Astrocyte (in vitro differentiated cells and primary cell): ENCODE results near the gene ATAD5. TPM values are rescaled to one million over a fixed set of nuclear protein-coding genes. Genes with fewer than 3 reads are reported as not detected.

Experiments used
- DNase-seq: peaks from one replicate; pipeline ENCODE4 v3.0.0-alpha.2; 2010; ENCODE audit warnings: low read depth
- FAIRE-seq: peaks from 2 replicates; lab custom pipeline; 2011; peaks lifted over from hg19 to GRCh38; lab: Jason Lieb, UNC
- H2AFZ ChIP-seq: 2 replicates; pipeline ENCODE4 v1.6.0; 2012; ENCODE audit warnings: low read depth, low read length, inconsistent platforms
- H3K27ac ChIP-seq: 2 replicates; pipeline ENCODE4 v1.5.1; 2011; ENCODE audit warnings: low read depth, low read length, inconsistent platforms
- H3K27me3 ChIP-seq: 2 replicates; pipeline ENCODE4 v1.6.0; 2011; ENCODE audit warnings: low read length, inconsistent platforms; ENCODE audit not compliant: insufficient read depth
- H3K36me3 ChIP-seq: 2 replicates; pipeline ENCODE4 v1.5.1; 2011; ENCODE audit warnings: low read length, inconsistent platforms; ENCODE audit not compliant: insufficient read depth
- H3K4me1 ChIP-seq: 2 replicates; pipeline ENCODE4 v1.5.1; 2011; ENCODE audit warnings: low read length, inconsistent platforms; ENCODE audit not compliant: insufficient read depth
- H3K4me2 ChIP-seq: 2 replicates; pipeline ENCODE4 v1.6.0; 2012; ENCODE audit warnings: low read length, inconsistent platforms
- H3K4me3 ChIP-seq: 2 replicates; pipeline ENCODE4 v1.5.1; 2011; ENCODE audit warnings: low read depth, mild to moderate bottlenecking, low read length, inconsistent platforms; ENCODE audit not compliant: insufficient read depth
- H3K79me2 ChIP-seq: 2 replicates; pipeline ENCODE4 v1.6.0; 2012; ENCODE audit warnings: mild to moderate bottlenecking, low read length, inconsistent platforms; ENCODE audit not compliant: insufficient read depth
- H3K9ac ChIP-seq: 2 replicates; pipeline ENCODE4 v1.6.0; 2012; ENCODE audit warnings: mild to moderate bottlenecking, low read length, inconsistent platforms
- H3K9me3 ChIP-seq: 2 replicates; pipeline ENCODE4 v1.5.1; 2012; ENCODE audit warnings: low read depth, mild to moderate bottlenecking, low read length, inconsistent platforms; ENCODE audit not compliant: insufficient read depth
- H4K20me1 ChIP-seq: 2 replicates; pipeline ENCODE4 v1.6.0; 2012; ENCODE audit warnings: low read length, inconsistent platforms; ENCODE audit not compliant: insufficient read depth
- H3K27ac Mint-ChIP-seq: one replicate; pipeline ENCODE4 v1.8.0; 2021; ENCODE audit warnings: mild to moderate bottlenecking, mixed read lengths; ENCODE audit not compliant: unreplicated experiment
- H3K27me3 Mint-ChIP-seq: one replicate; pipeline ENCODE4 v1.8.0; 2021; ENCODE audit warnings: low read depth, mixed read lengths; ENCODE audit not compliant: unreplicated experiment
- H3K36me3 Mint-ChIP-seq: one replicate; pipeline ENCODE4 v1.8.0; 2021; ENCODE audit warnings: low read depth, mixed read lengths; ENCODE audit not compliant: unreplicated experiment
- H3K4me1 Mint-ChIP-seq: one replicate; pipeline ENCODE4 v1.8.0; 2021; ENCODE audit warnings: low read depth, mixed read lengths; ENCODE audit not compliant: unreplicated experiment
- H3K4me3 Mint-ChIP-seq: one replicate; pipeline ENCODE4 v1.8.0; 2021; ENCODE audit warnings: mild to moderate bottlenecking, moderate library complexity, mixed read lengths; ENCODE audit not compliant: unreplicated experiment
- H3K9me3 Mint-ChIP-seq: one replicate; pipeline ENCODE4 v1.8.0; 2021; ENCODE audit warnings: mild to moderate bottlenecking, mixed read lengths; ENCODE audit not compliant: unreplicated experiment
- EZH2 ChIP-seq: IDR thresholded peaks from 2 replicates; pipeline ENCODE4 v1.6.1; 2012; ENCODE audit warnings: mild to moderate bottlenecking, low read length, inconsistent platforms; ENCODE audit not compliant: insufficient read depth
- total RNA-seq: library from RNA; stranded (reverse); gene quantifications from 2 replicates; pipeline ENCODE4 v1.2.1, GENCODE V29; 2021
- TF ChIP-seq, protein P1 (sequence below): IDR thresholded peaks from 2 replicates; pipeline ENCODE4 v1.5.1; 2011; ENCODE audit warnings: low read depth, mild to moderate bottlenecking, inconsistent platforms, low read length, moderate library complexity; ENCODE audit not compliant: insufficient read depth

Gene ATAD5
- total RNA-seq, 1 donor from 2014 or later, result 2.6 TPM

- H3K4me1 ChIP-seq, result no peaks in the 10 kb centered on the region
- H3K79me2 ChIP-seq, result peaks cover 15% of the 10 kb centered on the region
- Mint-ChIP-seq H3K36me3 (peaks cover 3% of the 10 kb centered on the region), H3K27ac (no peak overlapping the region), H3K9me3 (no peaks in the 10 kb centered on the region), H3K4me1 (no peaks in the 10 kb centered on the region), H3K4me3 (no peak overlapping the region), H3K27me3 (no peaks in the 10 kb centered on the region)
- H3K27ac ChIP-seq, result no peak overlapping the region
- H3K27me3 ChIP-seq, result no peaks in the 10 kb centered on the region
- no peak for TF ChIP-seq EZH2
- TF ChIP-seq, protein P1, sequence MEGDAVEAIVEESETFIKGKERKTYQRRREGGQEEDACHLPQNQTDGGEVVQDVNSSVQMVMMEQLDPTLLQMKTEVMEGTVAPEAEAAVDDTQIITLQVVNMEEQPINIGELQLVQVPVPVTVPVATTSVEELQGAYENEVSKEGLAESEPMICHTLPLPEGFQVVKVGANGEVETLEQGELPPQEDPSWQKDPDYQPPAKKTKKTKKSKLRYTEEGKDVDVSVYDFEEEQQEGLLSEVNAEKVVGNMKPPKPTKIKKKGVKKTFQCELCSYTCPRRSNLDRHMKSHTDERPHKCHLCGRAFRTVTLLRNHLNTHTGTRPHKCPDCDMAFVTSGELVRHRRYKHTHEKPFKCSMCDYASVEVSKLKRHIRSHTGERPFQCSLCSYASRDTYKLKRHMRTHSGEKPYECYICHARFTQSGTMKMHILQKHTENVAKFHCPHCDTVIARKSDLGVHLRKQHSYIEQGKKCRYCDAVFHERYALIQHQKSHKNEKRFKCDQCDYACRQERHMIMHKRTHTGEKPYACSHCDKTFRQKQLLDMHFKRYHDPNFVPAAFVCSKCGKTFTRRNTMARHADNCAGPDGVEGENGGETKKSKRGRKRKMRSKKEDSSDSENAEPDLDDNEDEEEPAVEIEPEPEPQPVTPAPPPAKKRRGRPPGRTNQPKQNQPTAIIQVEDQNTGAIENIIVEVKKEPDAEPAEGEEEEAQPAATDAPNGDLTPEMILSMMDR, result no peak
- H3K36me3 ChIP-seq, result peaks cover 4% of the 10 kb centered on the region
- H3K4me3 ChIP-seq, result no peak overlapping the region
- H2AFZ ChIP-seq, result no peak overlapping the region
- no peak for FAIRE-seq
- no peak for DNase-seq
- H3K9me3 ChIP-seq, result no peaks in the 10 kb centered on the region
- no peak overlapping the region for H3K4me2 ChIP-seq
- H4K20me1 ChIP-seq, result no peaks in the 10 kb centered on the region
- H3K9ac ChIP-seq, result no peak overlapping the region
Measured at GRCh38 chr17:30838202-30838807, 6.5 kb downstream of the ATAD5 start.

DNA sequence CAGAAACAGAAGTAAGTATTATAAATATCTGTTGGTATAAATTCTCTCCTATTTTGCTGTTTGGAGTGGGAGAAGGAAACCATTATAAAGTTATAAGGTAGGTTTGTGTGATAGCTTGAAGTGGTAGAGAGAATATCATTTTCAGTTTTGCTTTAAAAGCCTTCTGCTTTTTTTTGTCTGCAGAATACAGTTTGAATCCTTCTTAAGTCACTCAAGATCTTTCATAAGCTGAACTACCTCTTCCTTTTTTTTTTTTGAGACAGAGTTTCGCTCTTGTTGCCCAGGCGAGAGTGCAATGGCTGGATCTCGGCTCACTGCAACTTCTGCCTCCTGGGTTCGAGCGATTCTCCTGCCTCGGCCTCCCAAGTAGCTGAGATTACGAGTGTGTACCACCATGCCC, 9.0 kb downstream of the ATAD5 start:
- no peak for TF ChIP-seq EZH2
- TF ChIP-seq, protein P1, result no peak
- Histone ChIP-seq H3K79me2 (no peaks in the 10 kb centered on the region), H3K9ac (no peak overlapping the region), H3K4me2 (no peak overlapping the region), H3K9me3 (no peaks in the 10 kb centered on the region), H3K27ac (no peak overlapping the region), H3K36me3 (peaks cover 10% of the 10 kb centered on the region), H2AFZ (no peak overlapping the region), H3K4me3 (no peak overlapping the region), H3K4me1 (no peaks in the 10 kb centered on the region), H3K27me3 (no peaks in the 10 kb centered on the region), H4K20me1 (no peaks in the 10 kb centered on the region)
- no peak overlapping the region for H3K4me3 Mint-ChIP-seq
- peaks cover 3% of the 10 kb centered on the region for H3K36me3 Mint-ChIP-seq
- DNase-seq (no peak), FAIRE-seq (no peak)
- no peaks in the 10 kb centered on the region for H3K4me1 Mint-ChIP-seq
- no peak overlapping the region for H3K27ac Mint-ChIP-seq
- H3K27me3 Mint-ChIP-seq, result no peaks in the 10 kb centered on the region
- H3K9me3 Mint-ChIP-seq, result no peaks in the 10 kb centered on the region

- no peaks in the 10 kb centered on the region for H3K36me3 Mint-ChIP-seq
- Histone ChIP-seq H3K79me2 (no peaks in the 10 kb centered on the region), H3K27me3 (no peaks in the 10 kb centered on the region), H3K9me3 (no peaks in the 10 kb centered on the region), H3K36me3 (peaks cover 8% of the 10 kb centered on the region), H3K4me3 (no peak overlapping the region), H3K4me1 (no peaks in the 10 kb centered on the region), H3K4me2 (no peak overlapping the region), H3K9ac (no peak overlapping the region), H4K20me1 (no peaks in the 10 kb centered on the region), H2AFZ (no peak overlapping the region), H3K27ac (no peak overlapping the region)
- no peak overlapping the region for H3K4me3 Mint-ChIP-seq
- no peak for DNase-seq
- no peak for FAIRE-seq
- H3K27ac Mint-ChIP-seq, result no peak overlapping the region
- H3K9me3 Mint-ChIP-seq, result no peaks in the 10 kb centered on the region
- H3K4me1 Mint-ChIP-seq, result no peaks in the 10 kb centered on the region
- no peaks in the 10 kb centered on the region for H3K27me3 Mint-ChIP-seq
- TF ChIP-seq, protein P1, result no peak
- no peak for TF ChIP-seq EZH2
Measured at GRCh38 chr17:30848021-30848420, 16.3 kb downstream of the ATAD5 start.
